Measurements from ENCODE around the gene GJD3.
A peak's percentile ranks its signal among the peaks of the same experiment; 100 is the strongest.

The GJD3 gene

DNA sequence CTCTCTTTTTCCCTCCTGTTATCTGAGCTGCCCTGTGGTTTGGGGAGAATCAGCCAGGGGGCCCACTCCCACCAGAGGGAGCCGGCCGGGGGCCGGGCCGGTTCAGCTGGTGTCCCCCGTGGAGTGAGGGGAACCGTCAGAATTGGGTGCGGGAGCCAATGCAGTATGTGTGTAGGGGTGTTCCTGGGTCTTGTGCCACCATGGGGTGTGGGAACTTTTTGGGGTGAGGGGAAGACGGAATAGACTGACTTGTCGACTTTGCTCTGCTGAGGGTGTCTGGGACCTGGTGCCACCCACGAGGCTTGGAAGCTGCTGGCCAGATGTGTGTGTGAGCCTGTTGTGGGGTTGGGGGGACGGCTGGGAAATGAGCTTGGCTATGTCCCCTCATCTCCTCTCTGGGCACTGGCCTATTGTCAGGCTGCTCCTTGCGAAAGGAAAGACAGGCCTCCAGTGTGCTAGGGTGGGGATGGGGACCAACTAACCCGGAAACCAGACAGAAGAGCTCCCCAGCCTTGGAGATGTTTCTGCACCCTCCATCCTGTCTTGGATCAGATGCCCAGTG is 45.6 kb downstream of the GJD3 start:
- peaks cover 67% of the 10 kb centered on the region for H3K4me1 Mint-ChIP-seq
- DNase-seq = no peak
- TF ChIP-seq, protein P1, sequence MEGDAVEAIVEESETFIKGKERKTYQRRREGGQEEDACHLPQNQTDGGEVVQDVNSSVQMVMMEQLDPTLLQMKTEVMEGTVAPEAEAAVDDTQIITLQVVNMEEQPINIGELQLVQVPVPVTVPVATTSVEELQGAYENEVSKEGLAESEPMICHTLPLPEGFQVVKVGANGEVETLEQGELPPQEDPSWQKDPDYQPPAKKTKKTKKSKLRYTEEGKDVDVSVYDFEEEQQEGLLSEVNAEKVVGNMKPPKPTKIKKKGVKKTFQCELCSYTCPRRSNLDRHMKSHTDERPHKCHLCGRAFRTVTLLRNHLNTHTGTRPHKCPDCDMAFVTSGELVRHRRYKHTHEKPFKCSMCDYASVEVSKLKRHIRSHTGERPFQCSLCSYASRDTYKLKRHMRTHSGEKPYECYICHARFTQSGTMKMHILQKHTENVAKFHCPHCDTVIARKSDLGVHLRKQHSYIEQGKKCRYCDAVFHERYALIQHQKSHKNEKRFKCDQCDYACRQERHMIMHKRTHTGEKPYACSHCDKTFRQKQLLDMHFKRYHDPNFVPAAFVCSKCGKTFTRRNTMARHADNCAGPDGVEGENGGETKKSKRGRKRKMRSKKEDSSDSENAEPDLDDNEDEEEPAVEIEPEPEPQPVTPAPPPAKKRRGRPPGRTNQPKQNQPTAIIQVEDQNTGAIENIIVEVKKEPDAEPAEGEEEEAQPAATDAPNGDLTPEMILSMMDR (IDR thresholded peaks at IDR 0.05) = no peak

DNA sequence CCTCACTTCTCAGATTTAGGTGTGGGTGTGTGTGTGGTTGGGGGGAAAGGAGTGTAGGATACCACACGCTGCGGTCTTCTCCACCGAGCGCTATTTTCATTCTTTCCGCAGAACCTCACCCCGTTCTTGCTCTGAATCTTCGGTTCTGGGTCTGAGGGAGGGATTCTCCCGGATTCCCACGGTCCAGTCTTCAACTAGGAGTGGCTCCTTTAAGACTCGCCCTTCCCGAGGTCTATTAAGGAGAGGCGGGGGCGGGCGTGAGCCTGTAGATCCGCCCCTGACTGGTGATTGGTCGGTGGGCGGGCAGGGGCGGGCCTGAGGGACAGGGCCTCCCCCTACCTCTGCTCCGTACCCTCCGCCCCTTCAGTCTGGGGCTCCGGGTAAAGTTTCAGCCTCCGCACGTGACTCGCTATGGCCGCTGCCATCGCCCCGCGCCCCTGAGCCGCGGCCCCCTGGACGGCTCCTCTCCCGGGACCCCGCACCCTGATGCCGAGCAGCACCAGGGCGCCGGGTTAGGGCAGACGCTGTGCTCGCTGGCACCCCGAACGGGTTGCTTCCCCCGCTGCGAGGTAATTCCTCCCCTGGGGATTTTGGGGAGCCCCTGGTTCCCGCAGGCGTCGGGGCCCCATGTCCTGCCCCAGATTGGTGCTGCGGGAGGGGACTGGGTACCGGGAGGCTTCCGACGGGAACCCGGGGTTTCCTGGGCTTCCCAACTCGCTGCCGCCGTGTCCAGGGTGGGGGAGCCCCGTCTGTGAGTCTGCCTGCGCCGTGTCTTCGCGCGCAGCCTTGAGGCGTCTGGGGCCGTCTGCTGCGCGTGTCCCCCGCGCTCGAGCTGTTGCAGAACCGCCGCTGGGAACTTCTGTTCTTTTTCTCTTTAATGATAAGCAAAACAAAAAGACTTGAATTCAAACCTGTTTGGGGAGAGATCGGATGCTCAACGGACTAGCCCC is 46.4 kb downstream of the GJD3 start:
- Mint-ChIP-seq H3K36me3 (ENCODE audit: low read depth) (no peaks in the 10 kb centered on the region), H3K4me1 (peaks cover 61% of the 10 kb centered on the region), H3K4me3 (peak overlapping the region; percentile 92), H3K27ac (peak overlapping the region; percentile 99), H3K9me3 (no peaks in the 10 kb centered on the region), H3K27me3 (ENCODE audit: low read depth, poor library complexity) (peaks cover 15% of the 10 kb centered on the region)
- DNase-seq = peak; percentile 93
- TF ChIP-seq, protein P1 (IDR thresholded peaks at IDR 0.05) = no peak

More for the DNA sequence above, 45.6 kb downstream of the GJD3 start:
- H3K9me3 Mint-ChIP-seq = no peaks in the 10 kb centered on the region
- peak overlapping the region; percentile 92 for H3K4me3 Mint-ChIP-seq
- H3K36me3 Mint-ChIP-seq (ENCODE audit: low read depth) = no peaks in the 10 kb centered on the region
- peaks cover 16% of the 10 kb centered on the region for H3K27me3 Mint-ChIP-seq (ENCODE audit: low read depth, poor library complexity)
- no peak overlapping the region for H3K27ac Mint-ChIP-seq

DNA sequence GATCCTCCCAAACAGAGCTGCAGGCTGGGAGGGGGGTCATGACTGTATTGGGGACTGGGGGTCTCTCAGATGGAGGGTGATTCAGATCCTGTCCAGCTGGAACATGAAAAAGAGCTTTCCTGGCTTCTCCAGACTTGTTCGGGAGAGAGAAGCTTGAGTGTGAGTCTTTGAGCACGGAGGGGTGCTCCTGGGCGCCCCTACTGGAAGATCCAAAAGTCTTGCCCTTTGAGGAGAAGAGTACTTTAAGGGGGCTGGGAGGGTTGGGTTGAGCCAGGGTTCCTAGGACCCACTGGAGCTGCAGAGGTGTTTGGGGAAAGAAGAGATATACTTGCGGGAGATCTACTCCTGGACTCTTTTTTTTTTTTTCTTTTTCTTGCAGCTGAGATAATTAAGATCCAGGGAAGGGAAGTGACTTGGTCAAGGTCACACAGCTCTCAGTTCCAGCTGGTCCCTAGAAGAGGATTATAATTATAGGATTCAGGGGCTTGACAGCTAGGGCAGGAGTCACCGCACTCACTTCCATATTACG is 47.1 kb downstream of the GJD3 start:
- DNase-seq = peak; percentile 58
- TF ChIP-seq, protein P1 (IDR thresholded peaks at IDR 0.05) = peak; percentile 43
- Mint-ChIP-seq H3K27ac (peak overlapping the region; percentile 99), H3K9me3 (no peaks in the 10 kb centered on the region), H3K27me3 (ENCODE audit: low read depth, poor library complexity) (peaks cover 14% of the 10 kb centered on the region), H3K4me3 (peak overlapping the region; percentile 92), H3K36me3 (ENCODE audit: low read depth) (no peaks in the 10 kb centered on the region), H3K4me1 (peaks cover 53% of the 10 kb centered on the region)

DNA sequence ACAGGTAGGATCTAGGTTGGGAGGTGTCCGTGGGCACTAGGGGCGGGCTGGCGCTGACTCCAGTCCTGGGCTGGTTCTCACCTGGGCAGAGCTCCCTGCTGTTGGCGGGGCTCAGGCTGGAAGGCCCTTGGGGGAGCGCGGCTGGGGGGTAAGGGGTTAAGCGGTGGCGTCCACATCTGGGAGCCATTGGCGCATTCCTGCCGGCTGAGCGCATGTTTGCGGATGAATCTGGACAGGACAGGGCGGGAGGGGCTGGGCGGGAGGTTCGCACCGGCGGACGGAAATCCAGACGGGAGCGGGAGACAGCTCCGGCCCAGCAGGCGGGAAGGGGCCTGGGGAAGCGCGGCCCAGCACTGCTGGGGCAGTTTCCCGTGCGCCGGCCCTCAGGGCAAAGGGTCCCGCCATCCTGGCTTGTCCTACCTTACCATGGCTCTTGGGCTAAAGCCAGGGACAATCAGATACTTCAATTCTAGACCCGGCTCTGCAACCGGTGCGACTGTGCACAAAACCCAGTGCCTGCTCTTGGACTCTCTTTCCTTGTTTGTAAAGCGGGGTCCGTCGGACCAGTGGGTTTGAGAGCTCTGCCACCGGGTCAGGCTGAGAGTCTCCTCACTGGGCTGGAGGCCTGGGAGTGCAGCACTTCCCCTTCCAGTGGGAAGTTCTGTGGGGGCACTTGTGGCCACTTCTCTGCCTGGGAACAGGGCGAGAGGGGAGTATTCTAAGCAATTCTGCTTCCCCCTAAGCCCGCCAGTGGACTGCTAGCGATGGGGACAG is 47.8 kb downstream of the GJD3 start:
- Mint-ChIP-seq H3K27me3 (ENCODE audit: low read depth, poor library complexity) (peaks cover 17% of the 10 kb centered on the region), H3K27ac (peak overlapping the region; percentile 89), H3K9me3 (no peaks in the 10 kb centered on the region), H3K4me1 (peaks cover 47% of the 10 kb centered on the region), H3K4me3 (peak overlapping the region; percentile 92), H3K36me3 (ENCODE audit: low read depth) (no peaks in the 10 kb centered on the region)
- TF ChIP-seq, protein P1 (IDR thresholded peaks at IDR 0.05) = no peak
- peak; percentile 70 for DNase-seq

DNA sequence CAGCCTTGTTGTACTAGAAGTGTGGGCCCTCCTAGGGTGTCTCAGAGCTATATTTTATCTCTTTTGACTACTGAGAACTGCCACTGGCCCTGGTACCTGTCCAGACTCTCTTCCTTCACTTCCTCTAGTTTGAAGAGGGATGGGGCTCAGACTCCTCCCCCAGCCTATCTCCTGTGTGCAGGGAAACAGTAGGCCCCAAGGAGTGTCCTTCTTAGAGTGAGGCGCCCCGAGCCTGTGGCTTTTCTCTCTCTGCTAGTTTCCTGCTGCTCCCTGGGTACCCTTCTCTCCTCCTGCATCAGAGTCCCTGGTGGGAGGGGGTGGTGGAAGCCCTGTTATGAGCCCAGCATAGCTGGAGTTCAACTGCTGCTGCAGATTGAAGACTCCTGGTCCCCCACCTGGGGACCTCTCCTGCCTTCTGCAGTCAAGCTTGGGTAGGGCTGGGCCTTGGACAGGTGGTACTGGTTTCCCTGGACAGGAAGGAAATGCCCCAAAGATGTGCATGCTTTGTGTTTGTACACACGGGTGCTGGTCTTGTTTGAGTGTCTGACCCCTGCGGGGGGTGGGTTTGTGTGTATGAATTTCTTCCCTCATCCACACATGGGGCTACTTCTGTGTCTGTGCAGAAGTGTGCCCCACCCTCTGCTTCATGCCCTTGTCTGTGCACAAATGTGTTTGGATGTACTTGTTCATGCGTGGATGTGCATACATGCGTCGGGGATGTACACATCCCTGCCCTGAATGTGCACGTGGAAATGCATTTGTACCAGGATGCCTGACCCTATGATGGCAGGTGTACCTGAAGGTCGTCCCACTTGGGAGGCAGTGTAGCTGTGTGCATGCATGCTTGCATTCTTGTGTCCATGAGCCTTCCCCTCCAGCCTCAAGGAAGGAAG is 48.6 kb downstream of the GJD3 start:
- H3K4me3 Mint-ChIP-seq = peak overlapping the region; percentile 67
- H3K36me3 Mint-ChIP-seq (ENCODE audit: low read depth) = no peaks in the 10 kb centered on the region
- H3K9me3 Mint-ChIP-seq = no peaks in the 10 kb centered on the region
- peaks cover 16% of the 10 kb centered on the region for H3K27me3 Mint-ChIP-seq (ENCODE audit: low read depth, poor library complexity)
- peak overlapping the region; percentile 83 for H3K27ac Mint-ChIP-seq
- H3K4me1 Mint-ChIP-seq = peaks cover 38% of the 10 kb centered on the region
- TF ChIP-seq, protein P1 (IDR thresholded peaks at IDR 0.05) = no peak
- DNase-seq = no peak
